M059J (cell line): ENCODE results near the gene DICER1. TPM values are rescaled to one million over a fixed set of nuclear protein-coding genes. Genes with fewer than 3 reads are reported as not detected.
"Not testable (repeated sequence)": the region's sequence is repeated elsewhere in the genome, so short reads cannot be mapped to it uniquely, and the experiment has no call there.

Source experiments
- DNase-seq: peaks from one replicate; pipeline ENCODE4 v3.0.0-alpha.2; 2012; ENCODE audit warnings: low read depth
- total RNA-seq: library from RNA; depleted of rRNA; stranded (reverse); fragments of >200 nt; shearing (Covaris generic); gene quantifications from 2 replicates; pipeline ENCODE4 v1.2.3, GENCODE V29; 2014

Gene DICER1
- total RNA-seq, 1 experiment from 2014 or later = 13.2 TPM

GRCh38 chr14:95150910-95151309 lies 6.4 kb downstream of the DICER1 start:
- no peak for DNase-seq

- DNase-seq = no peak
These were observed 7.9 kb downstream of the DICER1 start for GRCh38 chr14:95149441-95149840.

- no peak for DNase-seq
These were observed 9.7 kb downstream of the DICER1 start for GRCh38 chr14:95147597-95147996.

GRCh38 chr14:95146079-95146771 lies 11.1 kb downstream of the DICER1 start:
- DNase-seq = no peak

- no peak for DNase-seq
These were observed 12.5 kb downstream of the DICER1 start for GRCh38 chr14:95144849-95145248.

- DNase-seq = peak; percentile 5
These were observed 13.3 kb downstream of the DICER1 start for GRCh38 chr14:95143808-95144620.

GRCh38 chr14:95142208-95142607 lies 15.1 kb downstream of the DICER1 start:
- DNase-seq = no peak

GRCh38 chr14:95141684-95142083 lies 15.6 kb downstream of the DICER1 start:
- no peak for DNase-seq

- no peak for DNase-seq
These were observed 17.1 kb downstream of the DICER1 start for GRCh38 chr14:95140060-95140858.

GRCh38 chr14:95138876-95139275 lies 18.5 kb downstream of the DICER1 start:
- DNase-seq = no peak

GRCh38 chr14:95138455-95138854 lies 18.9 kb downstream of the DICER1 start:
- not testable (repeated sequence) for DNase-seq

- DNase-seq = no peak
These were observed 19.5 kb downstream of the DICER1 start for GRCh38 chr14:95137804-95138167.

GRCh38 chr14:95137164-95137803 lies 20.0 kb downstream of the DICER1 start:
- no peak for DNase-seq

- DNase-seq = no peak
These were observed 20.7 kb downstream of the DICER1 start for GRCh38 chr14:95136631-95137030.

- no peak for DNase-seq
These were observed 22.9 kb downstream of the DICER1 start for GRCh38 chr14:95134304-95134933.

- no peak for DNase-seq
These were observed 24.0 kb downstream of the DICER1 start for GRCh38 chr14:95133282-95133681.

GRCh38 chr14:95132760-95133159 lies 24.6 kb downstream of the DICER1 start:
- DNase-seq = no peak

- DNase-seq = no peak
These were observed 26.8 kb downstream of the DICER1 start for GRCh38 chr14:95130549-95130948.

GRCh38 chr14:95128140-95128539 lies 29.2 kb downstream of the DICER1 start:
- DNase-seq = no peak

- no peak for DNase-seq
These were observed 29.8 kb downstream of the DICER1 start for GRCh38 chr14:95127531-95127911.

GRCh38 chr14:95126906-95127530 lies 30.3 kb downstream of the DICER1 start:
- DNase-seq = no peak
